D721Med (cell line): ENCODE measurements around the gene GLMP.

Source experiments
- DNase-seq: peaks from one replicate; pipeline ENCODE4 v3.0.0; 2011; ENCODE audit warnings: low spot score; ENCODE audit not compliant: insufficient read length
- FAIRE-seq: peaks from 2 replicates; lab custom pipeline; 2011; peaks lifted over from hg19 to GRCh38; lab: Jason Lieb, UNC
- TF ChIP-seq, protein P1 (sequence below): IDR thresholded peaks from 2 replicates; pipeline ENCODE4 v1.5.1; 2012; ENCODE audit warnings: mild to moderate bottlenecking, control low read depth; ENCODE audit not compliant: insufficient read depth; ENCODE audit errors: missing control alignments

Gene GLMP

GRCh38 chr1:156251527-156251926, 44.0 kb downstream of the GLMP start:
- TF ChIP-seq, protein P1, sequence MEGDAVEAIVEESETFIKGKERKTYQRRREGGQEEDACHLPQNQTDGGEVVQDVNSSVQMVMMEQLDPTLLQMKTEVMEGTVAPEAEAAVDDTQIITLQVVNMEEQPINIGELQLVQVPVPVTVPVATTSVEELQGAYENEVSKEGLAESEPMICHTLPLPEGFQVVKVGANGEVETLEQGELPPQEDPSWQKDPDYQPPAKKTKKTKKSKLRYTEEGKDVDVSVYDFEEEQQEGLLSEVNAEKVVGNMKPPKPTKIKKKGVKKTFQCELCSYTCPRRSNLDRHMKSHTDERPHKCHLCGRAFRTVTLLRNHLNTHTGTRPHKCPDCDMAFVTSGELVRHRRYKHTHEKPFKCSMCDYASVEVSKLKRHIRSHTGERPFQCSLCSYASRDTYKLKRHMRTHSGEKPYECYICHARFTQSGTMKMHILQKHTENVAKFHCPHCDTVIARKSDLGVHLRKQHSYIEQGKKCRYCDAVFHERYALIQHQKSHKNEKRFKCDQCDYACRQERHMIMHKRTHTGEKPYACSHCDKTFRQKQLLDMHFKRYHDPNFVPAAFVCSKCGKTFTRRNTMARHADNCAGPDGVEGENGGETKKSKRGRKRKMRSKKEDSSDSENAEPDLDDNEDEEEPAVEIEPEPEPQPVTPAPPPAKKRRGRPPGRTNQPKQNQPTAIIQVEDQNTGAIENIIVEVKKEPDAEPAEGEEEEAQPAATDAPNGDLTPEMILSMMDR, result no peak
- DNase-seq, result no peak
- FAIRE-seq, result no peak

- FAIRE-seq (no peak), DNase-seq (no peak)
- TF ChIP-seq, protein P1, result no peak
Measured at GRCh38 chr1:156249593-156249992, 45.9 kb downstream of the GLMP start.

DNA sequence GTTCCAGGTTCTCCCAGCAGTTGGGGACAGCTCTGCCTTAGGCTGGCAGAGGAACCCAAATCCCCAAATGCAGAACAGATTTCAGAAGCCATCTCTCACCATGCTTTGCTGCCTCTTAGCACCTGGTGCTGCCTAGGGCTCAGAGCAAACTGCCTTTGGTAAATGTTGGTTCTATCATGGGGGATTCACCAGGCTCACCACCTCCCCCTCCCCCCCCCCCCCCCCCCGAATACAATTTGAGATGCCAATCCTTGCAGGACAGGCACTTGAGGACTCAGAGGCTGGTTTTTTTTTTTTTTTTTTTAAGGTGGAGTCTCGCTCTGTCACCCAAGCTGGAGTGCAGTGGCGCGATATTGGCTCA, 47.2 kb downstream of the GLMP start:
- DNase-seq (no peak), FAIRE-seq (no peak)
- TF ChIP-seq, protein P1, result no peak

DNA sequence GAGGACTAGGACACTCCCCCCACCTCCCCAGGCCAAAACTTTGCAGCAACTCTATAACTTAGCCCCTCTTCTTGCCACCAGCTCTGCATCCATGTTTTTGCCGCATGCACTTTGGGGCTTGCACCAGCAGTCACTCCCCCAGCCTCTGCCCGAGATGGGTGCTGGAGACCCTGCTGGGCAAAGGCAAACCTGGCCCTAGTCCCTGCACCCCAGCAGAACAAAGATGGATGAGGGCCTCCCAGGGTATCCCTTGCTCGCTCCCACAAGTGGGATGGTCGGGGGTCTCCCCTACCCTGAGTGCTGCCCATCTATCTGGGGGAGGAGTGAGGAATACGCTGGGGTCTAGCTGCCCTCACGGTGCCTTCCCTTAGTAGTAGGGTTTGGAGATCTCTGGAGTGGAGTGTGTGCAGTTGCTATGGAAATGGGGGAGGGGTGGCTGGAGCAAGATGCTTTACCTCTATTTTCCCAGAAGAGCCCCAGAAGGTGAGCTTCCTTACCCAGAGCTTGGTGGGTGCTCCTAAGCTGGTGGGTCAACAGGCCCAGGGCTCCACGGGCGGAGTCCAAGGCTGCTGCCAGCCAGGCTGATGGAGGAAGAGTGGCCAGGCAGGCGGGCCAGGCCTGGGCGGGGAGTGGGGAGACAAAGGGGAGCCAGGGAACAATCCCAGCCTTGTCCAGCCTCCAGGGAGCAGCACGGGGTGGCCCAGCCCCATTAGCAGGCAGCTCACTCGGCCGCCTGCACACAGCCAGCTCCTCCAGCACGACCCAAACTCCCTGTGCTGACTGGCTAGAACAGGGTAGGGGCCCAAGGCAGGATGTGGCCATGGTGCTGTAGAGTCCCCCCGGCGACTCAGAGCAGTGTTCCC, 47.8 kb downstream of the GLMP start, which contains the start of gene PAQR6:
TSS of gene PAQR6 (minus strand) at position 597 of the 863 bp plus-strand sequence. CDS start 1,325 bp downstream, outside the sequence.
- DNase-seq, result no peak
- TF ChIP-seq, protein P1, result no peak
- FAIRE-seq, result no peak

DNA sequence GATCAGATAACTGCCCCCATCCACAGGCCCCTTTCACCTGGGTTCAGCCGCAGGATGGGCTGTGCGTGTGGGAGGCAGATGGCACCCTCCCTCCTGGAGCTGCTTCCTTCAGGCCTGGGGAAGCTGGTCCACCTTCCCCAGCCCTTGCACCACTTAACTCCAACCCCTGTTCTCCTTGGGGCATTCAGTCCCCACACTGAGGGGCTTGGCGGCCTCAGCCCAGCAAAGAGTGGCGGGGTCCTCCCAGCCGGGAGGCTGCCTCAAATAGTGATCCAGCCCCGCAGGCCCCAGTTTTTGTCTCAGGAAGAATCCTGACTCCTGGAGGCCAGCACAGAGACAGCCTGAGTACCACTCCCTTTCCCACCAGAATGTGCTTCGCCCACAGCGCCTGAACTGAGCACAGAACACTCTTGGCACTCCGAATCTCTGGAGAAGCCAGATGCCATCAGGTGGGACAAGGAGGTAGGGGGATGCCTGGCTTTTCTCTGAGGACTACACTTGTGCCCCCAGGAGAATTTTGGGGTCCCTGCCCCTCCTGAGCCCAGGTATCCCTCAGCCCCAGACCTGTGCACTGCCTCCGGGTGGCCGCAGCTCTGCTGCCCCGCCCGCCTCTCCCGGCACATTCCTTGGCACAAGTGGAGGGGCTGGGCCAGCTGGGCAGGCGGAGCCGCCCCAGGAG, 48.6 kb downstream of the GLMP start:
- no peak for FAIRE-seq
- TF ChIP-seq, protein P1, result no peak
- DNase-seq, result no peak

DNA sequence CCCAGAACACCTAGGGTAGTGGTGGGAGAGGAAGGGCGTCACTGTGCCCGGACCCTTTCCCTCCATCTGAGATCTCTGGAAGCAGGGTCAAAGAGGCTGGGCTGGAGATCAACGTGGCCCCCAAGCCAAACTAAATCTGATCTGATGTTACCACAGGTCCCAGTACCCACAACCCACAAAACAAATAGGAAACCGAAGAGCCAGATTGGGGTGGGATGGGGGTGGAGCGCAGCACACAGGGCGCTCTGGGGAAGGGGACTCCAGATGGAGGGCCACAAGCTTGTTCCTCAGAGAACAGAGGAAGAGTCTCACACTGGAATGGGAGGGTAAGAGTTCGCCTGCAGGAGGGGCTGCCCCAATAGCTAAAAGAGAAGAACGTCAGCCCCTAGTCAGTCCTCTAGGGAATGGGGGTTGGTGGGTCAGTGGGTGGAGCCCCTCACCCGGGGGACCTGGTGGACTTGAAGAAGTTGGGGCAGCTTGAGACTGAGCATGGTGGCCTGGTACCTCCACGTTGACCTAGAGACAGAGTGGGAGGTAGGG, 49.2 kb downstream of the GLMP start:
- no peak for FAIRE-seq
- TF ChIP-seq, protein P1, result no peak
- DNase-seq, result no peak
